GM18517 (cell line): ENCODE results near the gene HDAC6.

Experiments
- ATAC-seq: cut with Tn5 transposase; IDR thresholded peaks from one replicate; pipeline ENCODE4 v1.9.1; 2021; ENCODE audit warnings: mild to moderate bottlenecking, moderate library complexity; ENCODE audit not compliant: unreplicated experiment

The HDAC6 gene

GRCh38 chrX:48801280-48802088 lies at the start of gene HDAC6:
HDAC6 (plus strand) TSS chrX:48802067; CDS start chrX:48802693, 626 bp downstream.
- peak; percentile 83 for ATAC-seq

GRCh38 chrX:48752498-48752897 lies 49.4 kb upstream of the HDAC6 start:
- ATAC-seq: no peak

- no peak for ATAC-seq
Measured at GRCh38 chrX:48753708-48754228, 48.1 kb upstream of the HDAC6 start.

- ATAC-seq: no peak
Measured at GRCh38 chrX:48754238-48754637, 47.6 kb upstream of the HDAC6 start.

GRCh38 chrX:48761674-48762471 lies 40.0 kb upstream of the HDAC6 start, which contains the start of gene GLOD5:
GLOD5 (plus strand) TSS chrX:48761747; CDS start chrX:48761791, 44 bp downstream.
- ATAC-seq: no peak

- no peak for ATAC-seq
Measured at GRCh38 chrX:48769230-48769629, 32.6 kb upstream of the HDAC6 start.

GRCh38 chrX:48770296-48770695 lies 31.6 kb upstream of the HDAC6 start:
- ATAC-seq: no peak

GRCh38 chrX:48772602-48773001 lies 29.3 kb upstream of the HDAC6 start:
- ATAC-seq: no peak

- no peak for ATAC-seq
Measured at GRCh38 chrX:48776818-48777439, 24.9 kb upstream of the HDAC6 start.

- no peak for ATAC-seq
Measured at GRCh38 chrX:48779399-48779798, 22.5 kb upstream of the HDAC6 start.

GRCh38 chrX:48781705-48782104 lies 20.2 kb upstream of the HDAC6 start:
- no peak for ATAC-seq

GRCh38 chrX:48782216-48782615 lies 19.7 kb upstream of the HDAC6 start:
- ATAC-seq: no peak

- ATAC-seq: no peak
Measured at GRCh38 chrX:48782795-48783194, 19.1 kb upstream of the HDAC6 start.

- no peak for ATAC-seq
Measured at GRCh38 chrX:48784726-48785125, 17.1 kb upstream of the HDAC6 start.

- ATAC-seq: no peak
Measured at GRCh38 chrX:48785186-48785539, 16.7 kb upstream of the HDAC6 start.

- no peak for ATAC-seq
Measured at GRCh38 chrX:48785540-48786214, 16.2 kb upstream of the HDAC6 start.

- ATAC-seq: no peak
Measured at GRCh38 chrX:48786341-48786800, 15.5 kb upstream of the HDAC6 start, which contains the start of gene GATA1. GATA1 (plus strand) TSS chrX:48786590; CDS start chrX:48791110, 4,520 bp downstream.

- ATAC-seq: no peak
Measured at GRCh38 chrX:48786825-48787504, 14.9 kb upstream of the HDAC6 start.

- ATAC-seq: no peak
Measured at GRCh38 chrX:48787505-48788443, 14.1 kb upstream of the HDAC6 start.
